Duodenal mucosa (tissue), 2 donors: ENCODE results near the gene SAMD10.
"Not testable (repeated sequence)": the region's sequence is repeated elsewhere in the genome, so short reads cannot be mapped to it uniquely, and the experiment has no call there.

ENCODE experiments used
- H3K27ac ChIP-seq: one replicate; pipeline ENCODE4 v1.7.0; 2013; ENCODE audit warnings: low read depth, low read length
- H3K27me3 ChIP-seq, 2 donors: one replicate each; pipeline ENCODE4 v1.7.0; 2013; ENCODE audit warnings: low read length in 2 of 2, control low read depth in 1 of 2; ENCODE audit not compliant: insufficient read depth in 2 of 2, control insufficient read depth in 1 of 2
- H3K36me3 ChIP-seq, 2 donors: one replicate each; pipeline ENCODE4 v1.7.0; 2013; ENCODE audit warnings: low read length in 2 of 2, control low read depth in 1 of 2; ENCODE audit not compliant: insufficient read depth in 2 of 2, control insufficient read depth in 1 of 2
- H3K4me1 ChIP-seq, 2 donors: one replicate each; pipeline ENCODE4 v1.7.0; 2013; ENCODE audit warnings: low read length in 2 of 2, control low read depth in 1 of 2; ENCODE audit not compliant: insufficient read depth in 2 of 2, control insufficient read depth in 1 of 2
- H3K4me3 ChIP-seq, 2 donors: one replicate each; pipeline ENCODE4 v1.7.0; 2013; ENCODE audit warnings: low read length in 2 of 2, low read depth in 1 of 2
- H3K9ac ChIP-seq, 2 donors: one replicate each; pipeline ENCODE4 v1.7.0; 2013; ENCODE audit warnings: low read length in 2 of 2, low read depth in 1 of 2
- H3K9me3 ChIP-seq, 2 donors: one replicate each; pipeline ENCODE4 v1.7.0; 2013; ENCODE audit warnings: low read length in 2 of 2, control low read depth in 1 of 2; ENCODE audit not compliant: control insufficient read depth in 1 of 2

SAMD10 gene

DNA sequence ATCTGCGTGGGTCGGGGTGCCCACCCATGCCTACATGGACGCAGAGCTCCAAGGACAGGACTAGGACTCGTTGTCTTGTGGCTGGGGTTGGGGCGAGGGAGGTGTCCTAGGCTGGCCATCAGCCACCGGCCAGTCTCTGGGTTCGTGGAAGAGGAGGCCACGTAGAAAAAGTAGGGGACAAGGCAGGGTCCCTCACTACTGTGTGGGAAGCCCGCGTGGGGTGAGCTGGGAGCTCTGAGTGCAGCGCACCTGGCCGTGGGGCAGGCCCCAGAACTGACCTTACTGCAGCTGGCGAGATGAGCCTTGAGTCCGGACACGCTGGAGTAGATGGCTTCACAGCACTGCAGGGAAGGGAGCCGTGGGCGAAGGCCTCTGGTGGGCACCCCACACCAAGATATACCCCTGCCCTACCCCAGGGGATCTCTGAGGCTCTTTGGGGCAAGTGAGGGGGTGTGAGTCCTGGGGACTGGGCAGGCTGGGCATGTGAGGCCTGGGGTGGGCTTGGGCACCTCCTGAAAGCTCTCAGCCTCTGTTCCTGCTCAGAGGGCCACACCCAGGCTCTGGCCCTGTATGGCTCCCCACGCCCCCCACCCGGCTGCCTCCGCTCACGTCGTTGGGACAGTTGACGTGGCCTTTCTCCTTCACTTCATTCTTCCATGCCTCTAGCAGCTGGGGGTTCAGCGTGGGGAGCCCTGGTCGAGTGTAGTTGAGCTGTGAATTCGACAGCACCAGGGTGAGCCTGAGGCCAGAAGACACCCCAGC, 17.6 kb downstream of the SAMD10 start:
- Histone ChIP-seq H3K9me3 (peaks cover 0 to 6% of the 10 kb centered on the region in 2 donors), H3K27me3 (no peaks in the 10 kb centered on the region), H3K36me3 (peaks cover 0 to 24% of the 10 kb centered on the region in 2 donors), H3K27ac (no peak overlapping the region), H3K9ac (no peak overlapping the region), H3K4me3 (no peak overlapping the region), H3K4me1 (peaks cover 12 to 16% of the 10 kb centered on the region in 2 donors)

DNA sequence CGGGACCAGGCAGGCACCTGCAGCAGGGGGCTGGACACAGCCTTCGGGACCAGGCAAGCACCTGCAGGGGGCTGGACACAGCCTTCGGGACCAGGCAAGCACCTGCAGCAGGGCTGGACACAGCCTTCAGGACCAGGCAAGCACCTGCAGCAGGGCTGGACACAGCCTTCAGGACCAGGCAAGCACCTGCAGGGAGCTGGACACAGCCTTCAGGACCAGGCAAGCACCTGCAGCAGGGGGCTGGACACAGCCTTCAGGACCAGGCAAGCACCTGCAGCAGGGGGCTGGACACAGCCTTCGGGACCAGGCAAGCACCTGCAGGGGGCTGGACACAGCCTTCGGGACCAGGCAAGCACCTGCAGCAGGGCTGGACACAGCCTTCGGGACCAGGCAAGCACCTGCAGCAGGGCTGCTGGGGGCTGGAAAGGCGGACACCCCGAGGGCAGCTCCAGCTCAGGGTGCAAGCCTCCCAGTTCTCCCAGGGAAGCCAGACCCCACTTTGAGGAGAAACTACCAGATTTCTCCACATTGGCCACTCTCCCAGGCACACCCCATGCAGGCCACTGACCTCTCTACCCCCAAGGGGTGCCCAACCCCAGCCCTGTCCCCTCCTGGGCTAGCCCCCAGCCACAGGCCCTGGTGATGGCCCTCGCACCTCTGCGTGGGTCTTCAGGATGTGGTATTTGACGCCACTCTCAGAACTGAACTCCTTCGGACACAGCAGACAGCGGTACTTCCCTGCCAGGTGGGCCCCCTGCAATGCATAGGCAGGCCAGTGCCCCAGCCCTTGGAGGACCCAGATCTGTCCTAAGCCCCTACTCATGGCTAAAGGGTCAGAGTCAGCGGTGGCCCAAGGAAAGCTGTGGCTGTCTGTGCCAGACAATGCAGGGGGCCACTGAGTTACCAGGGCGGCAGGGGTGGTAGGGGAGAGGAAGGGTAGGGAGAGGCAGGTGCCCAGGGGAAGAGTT, 18.5 kb downstream of the SAMD10 start:
- peaks cover 12 to 16% of the 10 kb centered on the region in 2 donors for H3K4me1 ChIP-seq
- not testable (repeated sequence) for H3K27ac ChIP-seq, H3K4me3 ChIP-seq, H3K9ac ChIP-seq, H3K9me3 ChIP-seq, H3K27me3 ChIP-seq
- peaks cover 0 to 20% of the 10 kb centered on the region in 2 donors for H3K36me3 ChIP-seq

DNA sequence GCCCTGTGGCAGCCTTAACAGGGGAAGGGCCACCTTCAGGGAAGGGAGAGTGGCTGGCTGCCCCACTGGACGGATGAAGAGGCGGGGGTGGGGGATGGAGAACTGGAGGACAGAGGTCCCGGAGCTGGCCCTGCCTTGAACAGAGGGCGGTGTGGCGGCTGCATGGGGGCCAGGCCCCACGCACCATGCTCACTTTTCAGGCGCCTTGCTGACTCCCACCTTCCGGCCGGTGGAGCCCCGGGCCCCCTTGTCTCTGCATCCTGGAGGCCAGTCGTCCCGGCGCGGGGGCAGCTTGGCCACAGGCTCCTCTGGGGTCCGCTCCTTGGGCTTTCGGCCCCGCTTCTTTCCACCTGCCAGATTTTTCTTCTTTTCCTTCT, 19.8 kb downstream of the SAMD10 start:
- H3K4me1 ChIP-seq: peaks cover 18 to 19% of the 10 kb centered on the region in 2 donors

DNA sequence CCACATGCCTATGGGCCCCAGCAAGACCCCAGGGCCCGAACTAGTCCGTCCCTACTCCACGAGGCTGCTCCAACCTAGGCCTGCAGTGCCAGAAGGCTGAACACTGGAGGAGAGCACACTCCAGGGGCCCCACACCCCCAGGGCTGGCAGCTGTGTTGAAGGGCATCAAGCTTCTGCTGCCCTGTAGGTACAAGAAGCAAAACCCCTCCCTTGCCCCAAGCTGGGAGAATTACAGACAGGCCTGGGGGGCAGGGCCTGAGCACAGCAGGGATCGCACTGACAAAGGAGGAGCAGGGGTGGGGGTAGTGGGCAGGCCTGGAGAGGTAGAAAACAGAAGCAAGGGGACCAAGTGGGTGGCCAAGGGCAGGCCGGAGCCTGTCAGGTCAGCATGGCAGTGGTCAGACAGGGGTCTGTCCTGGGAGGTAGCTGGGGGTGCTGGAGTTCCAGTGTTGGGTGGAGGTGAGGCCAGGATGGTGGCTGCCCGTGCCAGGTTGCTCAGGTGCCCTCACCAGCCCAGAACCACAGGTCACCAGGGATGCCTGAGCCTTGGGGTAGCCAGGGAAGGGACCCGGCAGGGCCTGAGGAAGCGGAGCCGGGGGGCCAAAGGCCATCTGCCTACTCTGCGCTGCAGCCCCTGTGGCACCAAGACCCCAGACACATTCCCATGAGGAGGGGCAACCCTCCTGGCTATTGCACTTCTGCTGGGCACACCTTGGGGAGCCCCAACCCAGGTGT, 20.3 kb downstream of the SAMD10 start:
- Histone ChIP-seq H3K4me1 (peaks cover 23 to 24% of the 10 kb centered on the region in 2 donors), H3K9me3 (no peaks in the 10 kb centered on the region), H3K36me3 (peaks cover 0 to 20% of the 10 kb centered on the region in 2 donors), H3K27me3 (no peaks in the 10 kb centered on the region), H3K4me3 (no peak overlapping the region), H3K9ac (no peak overlapping the region), H3K27ac (no peak overlapping the region)

More for the DNA sequence above, 19.8 kb downstream of the SAMD10 start:
- Histone ChIP-seq H3K27ac (no peak overlapping the region), H3K36me3 (peaks cover 0 to 20% of the 10 kb centered on the region in 2 donors), H3K9me3 (no peaks in the 10 kb centered on the region), H3K4me3 (no peak overlapping the region), H3K9ac (no peak overlapping the region), H3K27me3 (no peaks in the 10 kb centered on the region)

DNA sequence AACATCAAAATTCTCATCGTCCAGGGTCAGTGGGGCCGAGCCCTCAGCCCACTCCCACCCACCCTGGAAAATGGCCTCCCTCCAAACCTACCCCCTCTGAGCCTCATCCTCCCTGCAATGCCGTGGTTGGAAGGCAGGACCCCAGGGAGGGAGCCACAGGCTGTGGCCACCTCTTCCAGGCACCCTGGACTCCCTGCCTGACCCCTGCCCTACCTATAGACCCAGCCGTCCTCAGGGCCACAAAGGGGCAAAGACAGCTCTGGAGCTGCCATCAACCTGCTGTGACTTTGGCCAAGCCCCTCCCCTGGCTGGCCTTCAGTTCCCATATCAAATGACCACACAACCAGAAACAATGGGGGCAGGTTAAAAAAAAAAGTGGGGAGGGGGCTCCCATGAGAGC, 21.0 kb downstream of the SAMD10 start:
- H3K4me1 ChIP-seq: peaks cover 30 to 31% of the 10 kb centered on the region in 2 donors
- H3K27ac ChIP-seq: no peak overlapping the region
- peak overlapping the region in 1 of 2 donors; percentile 80 for H3K9ac ChIP-seq
- no peak overlapping the region for H3K4me3 ChIP-seq
- no peaks in the 10 kb centered on the region for H3K9me3 ChIP-seq
- H3K36me3 ChIP-seq: peaks cover 0 to 18% of the 10 kb centered on the region in 2 donors
- no peaks in the 10 kb centered on the region for H3K27me3 ChIP-seq

DNA sequence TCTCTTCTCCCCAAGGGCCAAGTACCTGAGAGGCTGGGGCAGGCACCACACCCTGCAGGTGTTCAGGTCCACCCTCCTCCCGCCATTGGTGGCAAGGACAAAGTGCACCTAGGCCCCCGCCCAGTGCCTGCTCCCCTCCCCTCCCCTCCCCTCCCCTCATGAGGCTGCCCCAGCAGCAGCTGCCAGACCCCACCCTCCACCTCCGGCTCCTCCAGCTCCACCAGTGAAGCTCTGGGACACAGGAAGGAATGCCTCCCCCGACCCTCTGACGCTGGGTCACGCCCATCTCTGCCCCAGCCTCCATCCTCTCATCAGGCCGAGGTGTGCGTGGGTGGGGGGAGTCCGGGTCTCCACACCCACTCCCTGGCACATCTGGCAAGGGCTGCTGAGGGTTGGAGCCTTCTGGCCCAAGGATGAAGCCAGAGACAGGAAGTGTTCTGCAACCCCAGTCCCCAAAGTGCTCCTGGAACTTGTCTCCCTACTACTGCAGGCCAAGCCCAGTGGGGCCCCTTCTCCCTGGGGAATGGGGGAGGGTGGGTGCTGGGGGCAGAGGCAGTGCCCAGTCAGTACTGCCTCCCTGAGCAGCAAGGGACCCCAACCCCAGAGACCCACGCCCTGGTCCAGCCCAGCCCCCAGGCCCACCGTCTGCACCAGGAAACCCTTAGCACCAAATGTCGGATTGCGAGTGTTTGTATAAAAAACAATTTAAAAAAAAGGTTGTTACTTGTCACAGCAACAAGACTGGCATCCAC, 21.6 kb downstream of the SAMD10 start:
- Histone ChIP-seq H3K27ac (peak overlapping the region; percentile 81), H3K9me3 (no peaks in the 10 kb centered on the region), H3K4me3 (peak overlapping the region; percentile 68 to 69), H3K9ac (peak overlapping the region; percentile 60 to 80), H3K27me3 (no peaks in the 10 kb centered on the region), H3K4me1 (peaks cover 30 to 34% of the 10 kb centered on the region in 2 donors), H3K36me3 (peaks cover 0 to 14% of the 10 kb centered on the region in 2 donors)

DNA sequence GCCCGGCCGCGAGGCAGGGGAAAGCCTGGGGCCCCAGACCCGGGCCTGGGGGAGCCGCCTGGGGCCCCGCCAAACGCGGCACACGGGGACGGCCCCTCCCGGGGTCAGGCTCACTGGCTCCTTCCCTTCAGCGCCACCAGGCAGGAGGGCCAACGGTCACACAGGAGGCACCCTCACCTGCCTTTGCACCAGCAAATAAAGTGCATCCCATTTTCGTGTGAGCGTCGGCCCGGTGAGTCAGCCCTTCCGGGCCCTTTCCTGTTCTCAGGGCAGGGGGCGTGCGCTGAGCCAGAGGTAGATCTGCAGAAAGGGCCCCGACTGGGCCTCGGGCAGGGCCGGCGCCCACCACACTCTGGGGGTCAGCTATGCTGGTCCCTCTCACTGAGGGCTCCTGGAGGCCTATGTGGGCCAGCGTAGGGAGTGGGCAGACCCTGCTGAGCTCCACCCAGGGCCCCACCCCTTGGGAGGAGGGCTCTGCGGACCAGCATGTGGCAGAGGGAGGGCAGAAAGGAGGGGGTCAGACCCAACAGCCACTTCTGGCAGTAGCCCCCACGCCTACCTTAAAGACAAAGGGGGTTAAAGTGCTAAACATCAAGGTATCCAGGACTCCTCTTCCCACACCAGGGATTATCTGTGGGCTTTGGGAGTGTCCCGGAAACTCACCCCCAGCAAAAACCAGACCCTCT, 22.3 kb downstream of the SAMD10 start:
- peak overlapping the region; percentile 81 for H3K27ac ChIP-seq
- peaks cover 0 to 10% of the 10 kb centered on the region in 2 donors for H3K36me3 ChIP-seq
- peak overlapping the region; percentile 60 to 80 for H3K9ac ChIP-seq
- H3K4me3 ChIP-seq: peak overlapping the region; percentile 68 to 69
- H3K27me3 ChIP-seq: no peaks in the 10 kb centered on the region
- peaks cover 37 to 41% of the 10 kb centered on the region in 2 donors for H3K4me1 ChIP-seq
- H3K9me3 ChIP-seq: no peaks in the 10 kb centered on the region

DNA sequence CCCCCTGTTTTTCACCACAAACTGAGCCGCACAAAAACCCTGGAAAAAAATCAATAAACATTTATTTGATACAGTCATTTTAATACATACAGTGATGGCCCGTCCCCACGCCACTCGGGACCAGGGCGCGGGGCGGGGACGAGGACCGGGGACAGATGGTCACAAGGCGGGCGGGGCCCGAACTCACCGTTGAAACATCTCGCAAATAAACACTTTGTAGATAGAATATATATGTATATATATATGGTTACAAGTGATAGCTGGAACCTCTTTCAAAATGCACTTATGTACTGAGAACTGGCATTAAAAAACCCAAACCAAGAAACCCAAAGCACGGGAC, 22.8 kb downstream of the SAMD10 start:
- Histone ChIP-seq H3K9ac (peak overlapping the region in 1 of 2 donors; percentile 80), H3K36me3 (peaks cover 0 to 6% of the 10 kb centered on the region in 2 donors), H3K4me3 (peak overlapping the region; percentile 68 to 69), H3K9me3 (no peaks in the 10 kb centered on the region), H3K27ac (peak overlapping the region; percentile 81), H3K4me1 (peaks cover 42 to 46% of the 10 kb centered on the region in 2 donors), H3K27me3 (no peaks in the 10 kb centered on the region)
